Right hindlimb (tissue), 1 donor: ENCODE data around the gene RTP3.

Source experiments
- DNase-seq: peaks from one replicate; pipeline ENCODE4 v3.0.0-alpha.2; 2018

RTP3 gene

GRCh38 chr3:46497556-46498265, at the start of gene RTP3:
TSS of gene RTP3 (plus strand) at chr3:46497976. CDS start at chr3:46498063, 87 bp downstream.
- no peak for DNase-seq

- DNase-seq: no peak
These were observed 49.1 kb upstream of the RTP3 start for GRCh38 chr3:46448721-46449120.

- no peak for DNase-seq
These were observed 47.8 kb upstream of the RTP3 start for GRCh38 chr3:46449755-46450552.

GRCh38 chr3:46453526-46454208, 44.1 kb upstream of the RTP3 start:
- DNase-seq: no peak

- no peak for DNase-seq
These were observed 43.6 kb upstream of the RTP3 start for GRCh38 chr3:46454209-46454595.

- no peak for DNase-seq
These were observed 43.2 kb upstream of the RTP3 start for GRCh38 chr3:46454606-46455005.

- DNase-seq: no peak
These were observed 42.3 kb upstream of the RTP3 start for GRCh38 chr3:46455231-46456115.

GRCh38 chr3:46456118-46456517, 41.7 kb upstream of the RTP3 start:
- no peak for DNase-seq

GRCh38 chr3:46460051-46460450, 37.7 kb upstream of the RTP3 start:
- DNase-seq: no peak

- no peak for DNase-seq
These were observed 35.7 kb upstream of the RTP3 start for GRCh38 chr3:46462111-46462510.

- no peak for DNase-seq
These were observed 35.3 kb upstream of the RTP3 start for GRCh38 chr3:46462511-46462910.

- DNase-seq: no peak
These were observed 34.5 kb upstream of the RTP3 start for GRCh38 chr3:46463120-46463867.

GRCh38 chr3:46463868-46464241, 33.9 kb upstream of the RTP3 start:
- DNase-seq: no peak

GRCh38 chr3:46464326-46465195, 33.2 kb upstream of the RTP3 start, which contains the start of gene LTF:
TSS of gene LTF (minus strand) at chr3:46464905. CDS start at chr3:46464867, 38 bp downstream.
- DNase-seq: no peak

- no peak for DNase-seq
These were observed 32.6 kb upstream of the RTP3 start for GRCh38 chr3:46465196-46465520.

- no peak for DNase-seq
These were observed 31.5 kb upstream of the RTP3 start for GRCh38 chr3:46466273-46466672.

GRCh38 chr3:46466871-46467403, 30.8 kb upstream of the RTP3 start:
- no peak for DNase-seq

- no peak for DNase-seq
These were observed 30.2 kb upstream of the RTP3 start for GRCh38 chr3:46467562-46467961.

- no peak for DNase-seq
These were observed 28.8 kb upstream of the RTP3 start for GRCh38 chr3:46468753-46469600.
